Measurements from ENCODE around the gene CNTFR.
A peak's percentile ranks its signal among the peaks of the same experiment; 100 is the strongest.

The CNTFR gene

DNA sequence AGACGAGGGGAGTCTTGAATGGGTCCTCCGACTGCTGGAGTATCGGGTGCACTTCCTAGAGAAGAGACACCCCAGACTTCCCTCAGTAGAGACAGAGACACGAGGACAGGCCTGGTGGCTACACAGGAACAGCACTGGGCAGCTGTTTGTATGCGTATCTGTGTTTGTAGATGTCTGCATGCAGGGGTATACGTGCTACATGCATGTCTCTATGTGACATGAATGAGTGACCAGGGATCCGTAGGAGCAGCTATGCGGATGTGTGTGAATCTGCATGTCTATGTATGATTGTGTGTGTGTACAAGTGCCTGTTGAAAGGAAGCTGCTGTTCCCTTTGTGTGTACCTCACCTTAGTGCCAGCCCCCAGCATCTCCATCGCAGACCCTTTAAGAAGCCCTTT is 31.2 kb downstream of the CNTFR start:
- no peaks in the 10 kb centered on the region for H3K79me2 ChIP-seq
- no peaks in the 10 kb centered on the region for H3K36me3 ChIP-seq (ENCODE audit: control insufficient read depth, insufficient read depth, low read length)
- TF ChIP-seq, protein P1, sequence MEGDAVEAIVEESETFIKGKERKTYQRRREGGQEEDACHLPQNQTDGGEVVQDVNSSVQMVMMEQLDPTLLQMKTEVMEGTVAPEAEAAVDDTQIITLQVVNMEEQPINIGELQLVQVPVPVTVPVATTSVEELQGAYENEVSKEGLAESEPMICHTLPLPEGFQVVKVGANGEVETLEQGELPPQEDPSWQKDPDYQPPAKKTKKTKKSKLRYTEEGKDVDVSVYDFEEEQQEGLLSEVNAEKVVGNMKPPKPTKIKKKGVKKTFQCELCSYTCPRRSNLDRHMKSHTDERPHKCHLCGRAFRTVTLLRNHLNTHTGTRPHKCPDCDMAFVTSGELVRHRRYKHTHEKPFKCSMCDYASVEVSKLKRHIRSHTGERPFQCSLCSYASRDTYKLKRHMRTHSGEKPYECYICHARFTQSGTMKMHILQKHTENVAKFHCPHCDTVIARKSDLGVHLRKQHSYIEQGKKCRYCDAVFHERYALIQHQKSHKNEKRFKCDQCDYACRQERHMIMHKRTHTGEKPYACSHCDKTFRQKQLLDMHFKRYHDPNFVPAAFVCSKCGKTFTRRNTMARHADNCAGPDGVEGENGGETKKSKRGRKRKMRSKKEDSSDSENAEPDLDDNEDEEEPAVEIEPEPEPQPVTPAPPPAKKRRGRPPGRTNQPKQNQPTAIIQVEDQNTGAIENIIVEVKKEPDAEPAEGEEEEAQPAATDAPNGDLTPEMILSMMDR (IDR thresholded peaks at IDR 0.05): no peak
- H3K4me2 ChIP-seq (ENCODE audit: low read length): no peak overlapping the region
- H2AFZ ChIP-seq: no peak overlapping the region
- no peak overlapping the region for H3K9ac ChIP-seq
- H3K9me3 ChIP-seq (ENCODE audit: control insufficient read depth, low read length): no peaks in the 10 kb centered on the region
- peak overlapping the region; percentile 72 for H3K27ac ChIP-seq
- peaks cover 17% of the 10 kb centered on the region for H3K4me1 ChIP-seq
- no peaks in the 10 kb centered on the region for H3K27me3 ChIP-seq (ENCODE audit: control insufficient read depth, insufficient read depth, low read length)
- H3K4me3 ChIP-seq (ENCODE audit: low read depth, low read length): no peak overlapping the region

DNA sequence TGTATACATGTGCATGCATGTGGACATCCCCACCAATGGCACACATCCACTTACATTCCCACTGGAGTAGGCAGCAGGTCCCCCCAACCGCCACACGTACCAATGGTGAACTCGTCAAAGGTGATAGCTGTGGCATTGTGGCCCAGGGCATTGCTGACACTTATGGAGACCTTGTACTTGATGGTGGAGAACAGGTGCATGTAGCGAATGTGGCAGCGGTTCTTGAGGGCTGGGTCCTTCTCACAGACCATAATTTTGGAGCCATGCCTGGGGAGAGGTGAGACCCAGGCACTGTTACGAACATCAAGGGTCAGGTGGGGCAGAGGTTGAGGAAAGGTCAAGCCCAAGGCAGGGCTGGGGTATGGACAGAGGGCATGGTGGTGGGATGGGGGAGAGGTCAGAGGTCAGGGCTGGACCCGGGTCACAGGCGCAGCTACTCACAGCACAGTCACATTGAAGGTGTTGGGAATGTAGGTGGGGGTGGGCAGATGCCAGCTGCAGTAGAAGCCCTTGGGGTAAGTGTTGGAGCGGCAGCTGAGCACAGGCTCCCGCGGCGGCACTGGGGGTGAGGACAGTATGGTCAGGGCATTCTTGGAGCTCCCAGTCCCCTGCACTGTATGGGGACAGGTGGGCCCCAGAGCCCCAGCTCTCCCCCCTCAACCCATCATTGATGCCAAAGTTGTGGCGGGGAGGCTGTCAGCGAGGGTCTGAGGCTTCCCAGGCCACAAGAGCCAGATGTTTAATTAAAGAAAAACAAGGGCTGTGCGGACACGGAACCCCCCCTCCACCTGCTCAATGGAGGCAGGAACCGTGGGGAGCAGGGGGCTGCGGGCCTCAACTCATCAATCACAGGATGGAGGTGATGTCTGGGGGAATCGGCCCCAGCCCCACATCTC is 31.9 kb downstream of the CNTFR start:
- no peak overlapping the region for H3K9ac ChIP-seq
- TF ChIP-seq, protein P1 (IDR thresholded peaks at IDR 0.05): no peak
- H3K36me3 ChIP-seq (ENCODE audit: control insufficient read depth, insufficient read depth, low read length): no peaks in the 10 kb centered on the region
- H3K27ac ChIP-seq: no peak overlapping the region
- H3K4me2 ChIP-seq (ENCODE audit: low read length): no peak overlapping the region
- H2AFZ ChIP-seq: no peak overlapping the region
- no peaks in the 10 kb centered on the region for H3K27me3 ChIP-seq (ENCODE audit: control insufficient read depth, insufficient read depth, low read length)
- H3K4me1 ChIP-seq: peaks cover 19% of the 10 kb centered on the region
- H3K4me3 ChIP-seq (ENCODE audit: low read depth, low read length): no peak overlapping the region
- no peaks in the 10 kb centered on the region for H3K79me2 ChIP-seq
- H3K9me3 ChIP-seq (ENCODE audit: control insufficient read depth, low read length): no peaks in the 10 kb centered on the region

DNA sequence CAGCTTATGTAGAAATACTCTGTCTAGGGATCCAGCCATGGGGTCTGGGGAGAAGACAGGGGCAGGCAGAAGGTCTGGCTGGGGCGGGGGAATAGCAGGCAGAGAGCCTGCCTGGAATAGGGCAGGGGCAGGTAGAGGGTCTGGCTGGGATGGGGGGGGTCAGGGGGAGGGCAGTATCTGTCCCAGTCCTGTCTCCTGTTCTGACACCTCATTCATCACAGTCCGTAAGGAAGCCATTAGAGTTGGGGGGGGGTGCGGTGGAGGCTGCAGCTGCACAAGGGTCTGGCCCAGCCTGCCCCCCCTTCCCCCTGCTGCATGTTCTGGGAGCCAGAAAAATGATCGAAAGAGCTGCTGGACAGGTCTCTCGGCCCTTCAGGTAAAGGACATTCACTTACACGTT is 32.6 kb downstream of the CNTFR start:
- peaks cover 22% of the 10 kb centered on the region for H3K4me1 ChIP-seq
- H3K9ac ChIP-seq: no peak overlapping the region
- H3K36me3 ChIP-seq (ENCODE audit: control insufficient read depth, insufficient read depth, low read length): no peaks in the 10 kb centered on the region
- H3K4me2 ChIP-seq (ENCODE audit: low read length): no peak overlapping the region
- no peaks in the 10 kb centered on the region for H3K9me3 ChIP-seq (ENCODE audit: control insufficient read depth, low read length)
- H3K27ac ChIP-seq: no peak overlapping the region
- H3K79me2 ChIP-seq: no peaks in the 10 kb centered on the region
- no peaks in the 10 kb centered on the region for H3K27me3 ChIP-seq (ENCODE audit: control insufficient read depth, insufficient read depth, low read length)
- no peak overlapping the region for H3K4me3 ChIP-seq (ENCODE audit: low read depth, low read length)
- TF ChIP-seq, protein P1 (IDR thresholded peaks at IDR 0.05): no peak
- H2AFZ ChIP-seq: no peak overlapping the region

DNA sequence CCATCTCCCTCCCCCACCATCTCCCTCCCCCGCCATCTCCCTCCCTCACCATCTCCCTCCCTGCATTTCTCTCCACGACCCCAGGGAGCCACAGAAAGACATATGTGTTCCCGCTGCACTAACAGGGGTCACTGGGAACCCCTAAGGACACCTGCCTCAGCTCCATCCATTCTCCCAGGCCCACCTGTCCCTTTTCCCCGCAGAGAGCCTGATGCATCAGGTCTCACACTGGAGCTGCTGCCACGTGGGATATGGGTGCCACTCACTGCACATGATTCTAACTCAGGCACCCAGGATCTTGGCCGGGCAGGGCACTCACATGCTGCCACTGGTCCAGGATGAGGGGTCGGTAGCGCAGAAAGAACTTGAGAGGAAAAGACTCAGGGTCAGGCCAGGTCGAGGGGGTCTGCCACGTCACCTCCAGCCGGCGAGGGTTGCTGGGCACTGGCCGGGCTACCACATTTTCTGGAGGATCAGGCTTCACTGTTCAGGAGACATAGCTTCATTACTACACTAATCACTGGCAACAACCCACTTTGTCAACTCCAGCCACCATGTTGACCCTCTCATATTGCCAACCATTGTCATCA is 33.5 kb downstream of the CNTFR start:
- Histone ChIP-seq H3K79me2 (no peaks in the 10 kb centered on the region), H3K4me2 (ENCODE audit: low read length) (no peak overlapping the region), H3K9ac (no peak overlapping the region), H3K4me3 (ENCODE audit: low read depth, low read length) (no peak overlapping the region), H3K36me3 (ENCODE audit: control insufficient read depth, insufficient read depth, low read length) (no peaks in the 10 kb centered on the region), H3K4me1 (peaks cover 22% of the 10 kb centered on the region), H3K27ac (no peak overlapping the region), H2AFZ (no peak overlapping the region), H3K27me3 (ENCODE audit: control insufficient read depth, insufficient read depth, low read length) (no peaks in the 10 kb centered on the region), H3K9me3 (ENCODE audit: control insufficient read depth, low read length) (no peaks in the 10 kb centered on the region)
- TF ChIP-seq, protein P1 (IDR thresholded peaks at IDR 0.05): no peak

Data from parathyroid adenoma (tissue), 2 donors.